Vagina (tissue), 2 donors: ENCODE results near the gene UFC1. TPM values are rescaled to one million over a fixed set of nuclear protein-coding genes. Genes with fewer than 3 reads are reported as not detected.

Experiments used
- DNase-seq, 2 donors: peaks; one replicate each; pipeline ENCODE4 v3.0.0-alpha.2; 2017; ENCODE audit errors: extremely low spot score in 2 of 2
- H3K27ac ChIP-seq: fragments of 200-600 bp; sonication (generic); one replicate; pipeline ENCODE4 v1.5.1; 2019
- H3K27me3 ChIP-seq: fragments of 200-600 bp; sonication (generic); one replicate; pipeline ENCODE4 v1.5.1; 2019
- H3K36me3 ChIP-seq, 2 donors: fragments of 200-600 bp; sonication (generic); one replicate each; pipeline ENCODE4 v1.5.1; 2017 to 2019
- H3K4me1 ChIP-seq: fragments of 200-600 bp; sonication (generic); one replicate; pipeline ENCODE4 v1.5.1; 2019
- H3K4me3 ChIP-seq, 2 donors: fragments of 200-600 bp; sonication (generic); 1 replicate in 1 of 2; 2 replicates in 1 of 2; pipeline ENCODE4 v1.5.1; 2016 to 2019
- H3K9me3 ChIP-seq: fragments of 200-600 bp; sonication (generic); one replicate; pipeline ENCODE4 v1.5.1; 2019
- CTCF ChIP-seq, 3 experiments: fragments of 450-650 bp in 2 of 3; fragments of 200-600 bp in 1 of 3; sonication (generic) in 1 of 3; IDR thresholded peaks; one replicate each; pipeline ENCODE4 v1.5.1; 2017 to 2019; ENCODE audit warnings: antibody characterized with exemption in 3 of 3, mild to moderate bottlenecking in 2 of 3, moderate library complexity in 2 of 3
- POLR2A ChIP-seq, 2 donors: fragments of 450-650 bp; IDR thresholded peaks; one replicate each; pipeline ENCODE4 v1.6.1; 2017; ENCODE audit warnings: antibody characterized with exemption in 2 of 2, mild to moderate bottlenecking in 2 of 2, moderate library complexity in 2 of 2
- POLR2AphosphoS5 ChIP-seq, 2 donors: sonication (generic); formaldehyde crosslinking; IDR thresholded peaks; one replicate each; pipeline ENCODE4 v1.9.0; 2017; ENCODE audit warnings: antibody characterized with exemption in 2 of 2, mild to moderate bottlenecking in 2 of 2, low read depth in 1 of 2; ENCODE audit not compliant: insufficient read depth in 1 of 2
- intact Hi-C: fragments of 100-400 bp; cut with DNase I; formaldehyde crosslinking; loops from one replicate; pipeline ENCODE4 v1.15.1; 2023
- total RNA-seq: library from RNA; depleted of rRNA; stranded (reverse); fragments of >200 nt; gene quantifications from one replicate; pipeline ENCODE4 v1.2.3, GENCODE V29; 2016

The UFC1 gene
- total RNA-seq, 1 donor from 2014 or later, result 61.1 TPM

GRCh38 chr1:161196111-161196510 is 42.3 kb downstream of the UFC1 start:
- Histone ChIP-seq H3K4me1 (peaks cover 81% of the 10 kb centered on the region), H3K27me3 (no peaks in the 10 kb centered on the region), H3K27ac (peak overlapping the region; percentile 97), H3K4me3 (peak overlapping the region in 1 of 2 donors; percentile 24), H3K9me3 (no peaks in the 10 kb centered on the region), H3K36me3 (peaks cover 0 to 10% of the 10 kb centered on the region in 2 donors)
- no peak for TF ChIP-seq POLR2A (IDR thresholded peaks at IDR 0.05)
- intact Hi-C loops, result loop anchor here (10.0 kb wide), 1 partner anchor 189 kb away; no protein-coding TSS in a partner anchor
- no peak for DNase-seq

DNA sequence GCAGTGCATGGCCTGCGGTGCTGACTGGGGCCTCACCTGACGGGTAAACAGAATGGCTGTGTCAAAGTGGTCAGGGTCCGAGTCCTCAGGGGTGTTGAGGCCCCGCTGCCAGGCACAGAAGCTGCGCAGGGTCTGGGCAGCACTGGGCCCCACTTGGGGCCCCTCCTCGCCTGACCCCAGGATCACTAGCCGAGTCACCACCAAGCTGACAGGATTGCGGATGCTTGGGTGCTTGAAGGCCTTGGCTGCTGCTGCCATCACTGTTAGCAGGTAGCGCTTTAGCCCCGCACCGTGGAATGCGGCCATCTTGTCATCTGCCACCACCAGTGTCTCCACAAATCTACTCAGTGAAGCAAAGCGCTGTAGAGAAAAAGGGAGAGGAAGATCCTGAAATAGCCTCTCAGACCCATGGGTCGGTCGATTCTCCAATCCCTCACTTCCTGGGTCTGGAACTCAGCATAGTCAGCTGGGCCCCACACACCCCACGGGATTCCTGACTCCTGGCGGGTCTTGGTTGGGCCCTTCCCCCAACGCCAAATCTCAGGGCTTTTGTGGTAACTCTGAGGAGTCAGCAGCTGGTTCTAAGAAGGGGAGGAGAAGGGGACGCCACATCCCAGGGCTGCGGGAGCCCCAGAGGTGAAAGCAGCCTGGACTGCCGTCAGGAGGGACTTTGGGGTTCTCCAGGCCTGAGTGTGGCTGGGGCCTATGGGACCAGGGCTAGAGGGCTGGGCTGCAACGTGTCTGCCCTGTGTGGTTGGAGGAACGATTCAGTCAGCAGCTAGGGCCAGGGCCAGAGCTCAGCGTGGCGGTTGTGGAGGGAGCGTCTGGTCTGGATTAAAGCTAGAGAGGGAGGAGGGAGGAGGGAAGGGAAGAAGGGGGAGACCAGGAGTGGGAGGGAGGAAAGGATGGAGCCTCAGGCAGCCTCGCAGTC is 43.0 kb downstream of the UFC1 start:
- Histone ChIP-seq H3K9me3 (no peaks in the 10 kb centered on the region), H3K4me3 (peak overlapping the region; percentile 34 to 59), H3K36me3 (peaks cover 0 to 8% of the 10 kb centered on the region in 2 donors), H3K4me1 (peaks cover 88% of the 10 kb centered on the region), H3K27ac (peak overlapping the region; percentile 97), H3K27me3 (no peaks in the 10 kb centered on the region)
- DNase-seq, result no peak
- TF ChIP-seq POLR2A (IDR thresholded peaks at IDR 0.05), result peak in 1 of 2 donors; percentile 19
- TF ChIP-seq POLR2AphosphoS5 (IDR thresholded peaks at IDR 0.05; ENCODE audit: insufficient read depth in 1 of 2, low read depth in 1 of 2), result peak in 1 of 2 donors; percentile 77
- TF ChIP-seq CTCF (IDR thresholded peaks at IDR 0.05), result no peak
- intact Hi-C loops, result loop anchor here (10.0 kb wide), 1 partner anchor 188 kb away; no protein-coding TSS in a partner anchor

DNA sequence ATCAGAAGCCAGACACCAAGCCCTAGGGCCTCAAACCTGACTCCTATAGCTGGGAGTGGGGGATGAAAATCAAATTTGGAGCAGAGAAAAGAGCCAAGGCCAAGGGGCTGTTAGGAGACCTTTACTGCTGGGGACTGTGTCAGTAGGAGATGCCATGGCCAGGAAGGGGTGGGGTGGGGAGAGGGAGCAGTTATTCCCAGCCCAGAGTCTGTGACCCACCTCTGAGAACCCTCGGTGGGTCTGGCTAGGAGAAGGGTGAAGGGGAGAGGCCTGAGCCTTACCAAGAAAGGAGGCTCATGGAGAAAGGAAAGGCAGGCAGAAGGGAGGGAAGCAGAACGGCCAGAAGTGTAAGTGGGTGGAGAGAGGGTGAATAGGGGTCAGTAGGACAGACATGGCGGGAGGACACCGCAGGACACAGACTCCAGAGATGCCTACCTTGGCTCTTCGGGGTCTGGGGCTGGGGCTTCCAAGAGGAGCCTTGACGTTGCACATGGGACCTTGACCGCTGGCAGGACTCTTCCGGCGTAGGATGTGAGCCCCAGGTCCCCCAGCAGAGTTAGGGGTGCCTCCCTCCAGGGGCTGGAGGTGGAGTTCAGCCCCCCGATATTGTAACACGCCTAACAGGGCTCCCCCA is 43.9 kb downstream of the UFC1 start:
- H3K4me1 ChIP-seq, result peaks cover 84% of the 10 kb centered on the region
- DNase-seq, result no peak
- TF ChIP-seq POLR2A (IDR thresholded peaks at IDR 0.05), result no peak
- TF ChIP-seq POLR2AphosphoS5 (IDR thresholded peaks at IDR 0.05; ENCODE audit: insufficient read depth in 1 of 2, low read depth in 1 of 2), result no peak
- TF ChIP-seq CTCF (IDR thresholded peaks at IDR 0.05), result no peak
- H3K36me3 ChIP-seq, result peaks cover 0 to 8% of the 10 kb centered on the region in 2 donors
- H3K27ac ChIP-seq, result peak overlapping the region; percentile 97
- intact Hi-C loops, result loop anchor here (10.0 kb wide), 1 partner anchor 187 kb away; no protein-coding TSS in a partner anchor
- H3K4me3 ChIP-seq, result peak overlapping the region; percentile 34 to 59
- H3K27me3 ChIP-seq, result no peaks in the 10 kb centered on the region
- H3K9me3 ChIP-seq, result no peaks in the 10 kb centered on the region

DNA sequence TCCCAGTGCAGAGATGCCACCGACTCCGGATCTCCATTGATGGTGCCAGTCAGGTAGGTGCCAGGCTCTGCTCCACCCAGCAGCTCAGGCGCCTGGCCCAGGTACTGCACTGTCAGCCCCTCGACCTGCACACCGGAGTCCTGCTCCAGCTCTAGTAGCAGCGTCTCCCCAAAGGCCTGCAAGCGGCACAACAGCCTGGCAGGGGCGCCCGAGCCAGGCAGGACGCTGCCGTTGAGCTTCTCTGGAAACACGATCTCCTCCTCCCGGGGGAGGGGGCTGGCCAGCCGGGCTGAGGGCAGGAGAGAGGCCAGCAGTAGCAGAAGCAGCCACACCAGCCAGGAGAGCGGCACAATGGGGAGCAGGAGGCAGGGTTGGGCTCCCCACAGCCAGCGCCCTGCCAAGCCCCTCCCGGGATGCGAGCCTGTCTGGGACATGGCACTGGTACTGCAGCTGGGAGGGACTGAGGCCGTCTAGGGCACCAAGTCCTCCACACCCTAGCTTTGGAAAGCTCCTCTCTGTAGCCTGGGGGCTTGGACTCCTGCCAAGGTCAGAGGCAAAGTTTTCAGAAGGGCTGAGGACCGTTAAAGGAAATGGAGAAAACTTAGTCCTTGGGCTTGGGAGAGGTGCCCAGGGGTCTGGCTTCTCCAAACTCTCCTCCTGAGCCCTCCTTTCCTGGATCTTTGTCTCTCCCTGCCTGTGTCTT is 44.6 kb downstream of the UFC1 start:
- no peaks in the 10 kb centered on the region for H3K9me3 ChIP-seq
- peak overlapping the region; percentile 34 to 59 for H3K4me3 ChIP-seq
- no peak for TF ChIP-seq POLR2A (IDR thresholded peaks at IDR 0.05)
- no peak for TF ChIP-seq POLR2AphosphoS5 (IDR thresholded peaks at IDR 0.05; ENCODE audit: insufficient read depth in 1 of 2, low read depth in 1 of 2)
- no peak for TF ChIP-seq CTCF (IDR thresholded peaks at IDR 0.05)
- H3K27ac ChIP-seq, result peak overlapping the region; percentile 97
- H3K27me3 ChIP-seq, result no peaks in the 10 kb centered on the region
- peaks cover 0 to 2% of the 10 kb centered on the region in 2 donors for H3K36me3 ChIP-seq
- no peak for DNase-seq
- peaks cover 86% of the 10 kb centered on the region for H3K4me1 ChIP-seq
- intact Hi-C loops, result loop anchor here (10.0 kb wide), 1 partner anchor 186 kb away; no protein-coding TSS in a partner anchor

- no peaks in the 10 kb centered on the region for H3K27me3 ChIP-seq
- no peaks in the 10 kb centered on the region for H3K9me3 ChIP-seq
- H3K4me3 ChIP-seq, result peak within 1 kb of the TSS; percentile 34 to 59
- peak in 1 of 2 donors; percentile 96 for DNase-seq
- TF ChIP-seq POLR2A (IDR thresholded peaks at IDR 0.05), result peak in 1 of 2 donors; percentile 90
- TF ChIP-seq POLR2AphosphoS5 (IDR thresholded peaks at IDR 0.05; ENCODE audit: insufficient read depth in 1 of 2, low read depth in 1 of 2), result peak; percentile 42 to 76
- no peak for TF ChIP-seq CTCF (IDR thresholded peaks at IDR 0.05)
- peaks cover 86% of the 10 kb centered on the region for H3K4me1 ChIP-seq
- peak within 1 kb of the TSS; percentile 97 for H3K27ac ChIP-seq
- peaks cover 0 to 5% of the 10 kb centered on the region in 2 donors for H3K36me3 ChIP-seq
- intact Hi-C loops, result loop anchor here (10.0 kb wide), 1 partner anchor 186 kb away; no protein-coding TSS in a partner anchor
Observed at GRCh38 chr1:161198897-161199431, 45.2 kb downstream of the UFC1 start, which contains the start of gene ADAMTS4. Gene ADAMTS4 (minus strand): TSS chr1:161199054. CDS start chr1:161198627, 427 bp downstream.
